ENCODE results near the gene P2RX5. TPM values are rescaled to one million over a fixed set of nuclear protein-coding genes. Genes with fewer than 3 reads are reported as not detected.

Gene P2RX5, protein sequence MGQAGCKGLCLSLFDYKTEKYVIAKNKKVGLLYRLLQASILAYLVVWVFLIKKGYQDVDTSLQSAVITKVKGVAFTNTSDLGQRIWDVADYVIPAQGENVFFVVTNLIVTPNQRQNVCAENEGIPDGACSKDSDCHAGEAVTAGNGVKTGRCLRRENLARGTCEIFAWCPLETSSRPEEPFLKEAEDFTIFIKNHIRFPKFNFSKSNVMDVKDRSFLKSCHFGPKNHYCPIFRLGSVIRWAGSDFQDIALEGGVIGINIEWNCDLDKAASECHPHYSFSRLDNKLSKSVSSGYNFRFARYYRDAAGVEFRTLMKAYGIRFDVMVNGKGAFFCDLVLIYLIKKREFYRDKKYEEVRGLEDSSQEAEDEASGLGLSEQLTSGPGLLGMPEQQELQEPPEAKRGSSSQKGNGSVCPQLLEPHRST
- 0.20 and 1.2 TPM in 2 replicates for total RNA-seq

DNA sequence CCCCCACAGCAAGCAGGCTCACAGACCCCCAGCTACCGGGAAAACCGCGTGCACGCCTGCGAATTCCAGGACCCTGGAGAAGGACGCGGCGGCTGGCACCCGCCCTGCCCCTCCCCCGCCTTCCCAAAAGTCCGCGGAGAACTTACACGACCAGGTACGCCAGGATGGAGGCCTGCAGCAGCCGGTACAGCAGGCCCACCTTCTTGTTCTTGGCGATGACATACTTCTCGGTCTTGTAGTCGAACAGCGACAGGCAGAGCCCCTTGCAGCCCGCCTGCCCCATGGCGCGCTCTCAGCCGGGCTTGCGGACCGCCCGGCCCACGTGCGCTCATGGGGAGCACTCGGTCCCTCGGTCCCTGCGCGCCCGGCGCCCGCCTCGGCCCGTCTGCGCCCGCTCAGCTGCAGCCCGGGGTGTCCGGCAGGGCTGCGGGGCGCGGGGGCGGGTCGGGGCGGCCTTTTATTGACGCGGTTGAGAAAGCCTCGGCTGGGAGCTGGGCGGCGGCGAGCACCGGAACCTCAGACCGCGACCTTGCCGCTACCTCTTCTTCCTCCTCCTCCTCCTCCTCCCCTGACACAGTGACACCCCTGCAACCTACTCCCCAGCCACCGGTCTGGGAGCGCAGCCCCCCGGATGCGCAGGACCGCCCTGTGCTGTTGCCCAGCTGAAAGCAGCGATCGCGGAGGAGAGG lies at the start of gene P2RX5:
TSS of gene P2RX5 (minus strand) at position 433 of the 689 bp plus-strand sequence. CDS start at position 283, 150 bp downstream.

GRCh38 chr17:3723556-3724377 lies 27.8 kb upstream of the P2RX5 start, which contains the start of gene HASPIN:
HASPIN (plus strand) TSS chr17:3723903; CDS start chr17:3723936, 33 bp downstream.

GRCh38 chr17:3668279-3669084 lies 27.5 kb downstream of the P2RX5 start, which contains the start of the genes EMC6 and TAX1BP3:
EMC6 (plus strand) TSS chr17:3668812; CDS start chr17:3669147, 335 bp downstream.
TAX1BP3 (minus strand) TSS chr17:3668578; CDS start chr17:3668526, 52 bp downstream.

GRCh38 chr17:3636154-3636907 lies 59.6 kb downstream of the P2RX5 start, which contains the start of the genes CTNS and SHPK:
CTNS (plus strand) TSS chr17:3636760; CDS start chr17:3640207, 3,447 bp downstream.
SHPK (minus strand) TSS chr17:3636250; CDS start chr17:3636219, 31 bp downstream.

Other genes with a start within 250 kb of the P2RX5 start
- 0.56 TPM in 1 of 2 replicates, not detected in the other for gene SPATA22, start 224.3 kb downstream of the P2RX5 start, total RNA-seq
- 7.0 and 7.8 TPM in 2 replicates for gene ASPA, start 220.2 kb downstream of the P2RX5 start, total RNA-seq
- gene TRPV3, start 138.3 kb downstream of the P2RX5 start, total RNA-seq: 1.0 and 4.7 TPM in 2 replicates
- 1.5 and 2.3 TPM in 2 replicates for gene TRPV1, start 86.7 kb downstream of the P2RX5 start, total RNA-seq
- 8.3 and 10.7 TPM in 2 replicates for gene SHPK, start 59.9 kb downstream of the P2RX5 start, total RNA-seq
- gene CTNS, start 59.4 kb downstream of the P2RX5 start, total RNA-seq: 13.9 and 23.1 TPM in 2 replicates
- 169 and 191 TPM in 2 replicates for gene TAX1BP3, start 27.6 kb downstream of the P2RX5 start, total RNA-seq
- gene EMC6, start 27.3 kb downstream of the P2RX5 start, total RNA-seq: 4.7 and 8.5 TPM in 2 replicates
- gene HASPIN, start 27.7 kb upstream of the P2RX5 start, total RNA-seq: 0.31 and 1.6 TPM in 2 replicates
- gene ITGAE, start 105.0 kb upstream of the P2RX5 start, total RNA-seq: 5.7 and 13.4 TPM in 2 replicates
- 12.6 and 15.4 TPM in 2 replicates for gene NCBP3, start 150.1 kb upstream of the P2RX5 start, total RNA-seq
- gene CAMKK1, start 196.9 kb upstream of the P2RX5 start, total RNA-seq: 3.3 and 3.5 TPM in 2 replicates
- not detected in 2 replicates for gene P2RX1, start 220.3 kb upstream of the P2RX5 start, total RNA-seq